OCI-LY7 (cell line): Measurements from ENCODE around the gene CTNNA3. TPM values are rescaled to one million over a fixed set of nuclear protein-coding genes. Genes with fewer than 3 reads are reported as not detected.

Experiments
- BruUV-seq: library from RNA; stranded (reverse); fragments of 400-500 nt; replicated peaks from 2 replicates; lab custom pipeline; 2021; lab: Mats Ljungman, UMichigan
- CTCF ChIA-PET: fragments of 300-600 bp; sonication (Branson Sonifier 250); formaldehyde crosslinking; loops from one replicate; lab custom pipeline; 2022; ENCODE audit warnings: antibody characterized with exemption; ENCODE audit not compliant: unreplicated experiment; lab: Charles Lee
- POLR2A ChIA-PET: fragments of 300-600 bp; sonication (Branson Sonifier 250); formaldehyde crosslinking; loops from one replicate; lab custom pipeline; 2022; ENCODE audit warnings: antibody characterized with exemption; lab: Charles Lee
- DNase-seq: peaks from one replicate; pipeline ENCODE4 v3.0.0-alpha.2; 2015; ENCODE audit warnings: low spot score
- H2AFZ ChIP-seq: fragments of 200-600 bp; sonication (generic), shearing (Covaris generic); 2 replicates; pipeline ENCODE4 v1.6.1; 2014; ENCODE audit warnings: mild to moderate bottlenecking, antibody characterized with exemption, low read length, moderate library complexity
- H3K27ac ChIP-seq: fragments of 200-600 bp; sonication (generic); 2 replicates; pipeline ENCODE4 v1.5.1; 2014; ENCODE audit warnings: mixed run types, low read depth, mild to moderate bottlenecking, moderate library complexity, low read length, inconsistent platforms; ENCODE audit not compliant: poor library complexity, severe bottlenecking
- H3K36me3 ChIP-seq: fragments of 200-600 bp; sonication (generic); 2 replicates; pipeline ENCODE4 v1.6.1; 2014; ENCODE audit warnings: mild to moderate bottlenecking, antibody characterized with exemption, low read length, moderate library complexity, mixed read lengths; ENCODE audit not compliant: insufficient read depth
- H3K4me1 ChIP-seq: fragments of 200-600 bp; sonication (generic); 2 replicates; pipeline ENCODE4 v1.5.1; 2014; ENCODE audit warnings: mild to moderate bottlenecking, low read length; ENCODE audit not compliant: insufficient read depth, poor library complexity, severe bottlenecking
- H3K4me2 ChIP-seq: fragments of 200-600 bp; sonication (generic); 2 replicates; pipeline ENCODE4 v1.6.1; 2014; ENCODE audit warnings: mild to moderate bottlenecking, low read length
- H3K4me3 ChIP-seq: fragments of 200-600 bp; sonication (generic); 2 replicates; pipeline ENCODE4 v1.5.1; 2014; ENCODE audit warnings: mild to moderate bottlenecking, low read depth, low read length; ENCODE audit not compliant: poor library complexity, severe bottlenecking
- H3K79me2 ChIP-seq: fragments of 200-600 bp; sonication (generic); 2 replicates; pipeline ENCODE4 v1.6.1; 2016; ENCODE audit warnings: low read depth, mild to moderate bottlenecking, low read length, moderate library complexity, mixed read lengths; ENCODE audit not compliant: insufficient read depth
- H3K9me2 ChIP-seq: fragments of 200-600 bp; sonication (generic); 2 replicates; pipeline ENCODE4 v1.6.1; 2016; ENCODE audit warnings: mild to moderate bottlenecking, low read length, mixed read lengths; ENCODE audit not compliant: insufficient read depth
- H3K9me3 ChIP-seq: fragments of 200-600 bp; sonication (generic); 2 replicates; pipeline ENCODE4 v1.6.1; 2014; ENCODE audit warnings: mild to moderate bottlenecking, mixed run types, low read length, mixed read lengths
- H4K20me1 ChIP-seq: fragments of 200-600 bp; sonication (generic); 2 replicates; pipeline ENCODE4 v1.6.1; 2014; ENCODE audit warnings: mild to moderate bottlenecking, antibody characterized with exemption, low read length, moderate library complexity, mixed read lengths; ENCODE audit not compliant: insufficient read depth
- CTCF ChIP-seq: fragments of 200-600 bp; sonication (generic); conservative IDR thresholded peaks from 2 replicates; pipeline ENCODE4 v1.5.1; 2014; ENCODE audit warnings: mild to moderate bottlenecking, antibody characterized with exemption, low read length, moderate library complexity, mixed read lengths
- EZH2phosphoT487 ChIP-seq: fragments of 200-600 bp; sonication (generic); IDR thresholded peaks from 2 replicates; pipeline ENCODE4 v1.6.1; 2018; ENCODE audit warnings: low read depth, borderline replicate concordance, mild to moderate bottlenecking, mixed run types, antibody characterized with exemption, low read length, moderate library complexity, mixed read lengths
- intact Hi-C: fragments of 100-400 bp; cut with micrococcal nuclease; formaldehyde crosslinking; loops from one replicate; pipeline ENCODE4 v1.10.0; 2022; ENCODE audit not compliant: unreplicated experiment
- total RNA-seq, 2 experiments: library from RNA; depleted of rRNA in 1 of 2; stranded (reverse); fragments of >200 nt in 1 of 2; shearing (Covaris generic) in 1 of 2; gene quantifications; 2 replicates each; pipeline ENCODE4 v1.2.3, GENCODE V29; 2014 to 2022

CTNNA3 gene
- total RNA-seq, 2 experiments from 2014 or later = not detected

DNA sequence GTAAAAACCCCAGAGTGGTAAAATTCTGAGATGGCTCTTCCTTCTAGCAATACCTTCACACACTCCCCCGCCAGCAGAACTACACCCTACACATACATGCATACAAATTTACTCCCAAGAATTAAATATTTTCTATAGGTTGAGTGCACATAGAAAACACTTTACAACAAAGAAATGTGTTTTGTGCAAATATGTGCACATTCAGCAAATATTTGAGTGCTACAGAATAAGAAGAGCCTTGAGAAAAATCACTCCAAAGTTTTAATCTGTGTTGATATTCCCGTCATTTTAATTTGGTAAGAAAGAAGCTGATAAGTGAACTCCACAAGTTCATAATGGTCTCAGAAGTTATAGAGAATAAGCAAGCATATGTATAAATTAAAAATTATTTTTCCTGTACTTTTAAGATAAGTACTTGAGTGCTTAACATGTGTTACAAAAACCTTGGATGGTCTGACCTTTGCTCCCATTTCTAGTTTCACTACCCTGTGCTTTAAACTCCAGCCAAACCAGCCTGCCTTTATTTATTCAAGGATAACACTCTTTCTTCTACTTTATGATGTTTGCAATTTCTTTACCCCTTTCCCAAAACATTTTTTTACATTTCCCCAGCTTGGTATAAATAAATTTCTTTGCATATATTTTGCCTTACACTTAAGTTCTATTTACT, 1503.7 kb downstream of the CTNNA3 start:
- H3K9me2 ChIP-seq = no peaks in the 10 kb centered on the region
- H3K36me3 ChIP-seq = no peaks in the 10 kb centered on the region
- H3K4me2 ChIP-seq = no peak overlapping the region
- no peaks in the 10 kb centered on the region for H3K79me2 ChIP-seq
- H3K4me3 ChIP-seq = no peak overlapping the region
- H3K27ac ChIP-seq = no peak overlapping the region
- no peak for DNase-seq
- TF ChIP-seq EZH2phosphoT487 = no peak
- no peak for TF ChIP-seq CTCF
- POLR2A ChIA-PET = no interaction called here
- CTCF ChIA-PET = no interaction called here
- H3K4me1 ChIP-seq = no peaks in the 10 kb centered on the region
- no peaks in the 10 kb centered on the region for H3K9me3 ChIP-seq
- no peak overlapping the region for H2AFZ ChIP-seq
- H4K20me1 ChIP-seq = no peaks in the 10 kb centered on the region
- no TSS peak for BruUV-seq
- intact Hi-C loops = no loop called here

DNA sequence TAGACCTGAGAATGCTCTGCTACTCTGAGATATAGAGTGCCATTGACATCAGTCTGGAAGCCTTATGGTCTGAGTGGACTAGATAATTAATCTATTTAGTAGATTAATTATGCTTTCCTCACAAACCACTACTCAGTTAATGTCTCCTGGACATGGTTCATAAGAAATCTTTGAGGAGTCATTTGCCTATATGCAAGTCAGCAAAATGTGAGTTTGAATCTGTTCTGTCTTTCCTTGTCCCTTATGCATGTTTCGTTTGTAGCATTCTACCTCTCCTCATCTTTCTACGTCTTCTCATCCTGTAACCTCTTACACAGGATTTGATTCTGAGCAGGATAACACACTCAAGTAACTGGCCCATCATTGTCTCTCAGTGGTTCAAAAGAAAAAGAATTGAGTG, 1505.6 kb downstream of the CTNNA3 start:
- Histone ChIP-seq H3K4me3 (no peak overlapping the region), H3K4me1 (no peaks in the 10 kb centered on the region), H3K4me2 (no peak overlapping the region), H3K9me2 (no peaks in the 10 kb centered on the region), H3K27ac (no peak overlapping the region), H3K36me3 (no peaks in the 10 kb centered on the region), H3K9me3 (no peaks in the 10 kb centered on the region), H2AFZ (no peak overlapping the region), H4K20me1 (no peaks in the 10 kb centered on the region), H3K79me2 (no peaks in the 10 kb centered on the region)
- no peak for DNase-seq
- CTCF ChIA-PET = no interaction called here
- TF ChIP-seq CTCF (no peak), EZH2phosphoT487 (no peak)
- BruUV-seq = no TSS peak
- POLR2A ChIA-PET = no interaction called here
- intact Hi-C loops = no loop called here

DNA sequence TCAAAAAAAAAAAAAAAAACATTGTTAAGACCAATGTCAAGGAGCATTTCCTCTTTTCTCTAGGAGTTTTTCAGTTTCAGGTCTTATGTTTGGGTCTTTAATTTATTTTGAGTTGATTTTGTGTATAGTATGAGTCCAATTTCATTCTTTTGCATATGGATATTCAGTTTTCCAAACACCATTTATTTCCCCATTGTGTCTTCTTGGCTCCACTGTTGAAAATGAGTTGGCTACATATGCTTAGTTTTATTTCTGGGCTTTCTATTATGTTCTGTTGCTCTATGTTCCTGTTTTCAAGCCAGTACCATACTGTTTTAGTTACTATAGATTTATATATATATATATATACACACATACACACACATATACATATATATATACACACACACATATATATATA, 1506.7 kb downstream of the CTNNA3 start:
- TF ChIP-seq CTCF (no peak), EZH2phosphoT487 (no peak)
- Histone ChIP-seq H3K27ac (no peak overlapping the region), H3K4me1 (no peaks in the 10 kb centered on the region), H4K20me1 (no peaks in the 10 kb centered on the region), H3K4me3 (no peak overlapping the region), H3K36me3 (no peaks in the 10 kb centered on the region), H3K9me2 (no peaks in the 10 kb centered on the region), H3K4me2 (no peak overlapping the region), H2AFZ (no peak overlapping the region), H3K79me2 (no peaks in the 10 kb centered on the region), H3K9me3 (no peaks in the 10 kb centered on the region)
- intact Hi-C loops = no loop called here
- BruUV-seq = no TSS peak
- DNase-seq = no peak
- ChIA-PET CTCF (no interaction called here), POLR2A (no interaction called here)
